PC-9 (cell line): ENCODE results near the gene TRABD2A. TPM values are rescaled to one million over a fixed set of nuclear protein-coding genes. Genes with fewer than 3 reads are reported as not detected.

Experiments
- BruUV-seq: library from RNA; stranded (reverse); fragments of 400-500 nt; replicated peaks from 2 replicates; lab custom pipeline; 2021; lab: Mats Ljungman, UMichigan
- CTCF ChIA-PET: fragments of 300-600 bp; sonication (Branson Sonifier 250); formaldehyde crosslinking; loops from one replicate; lab custom pipeline; 2022; ENCODE audit warnings: antibody characterized with exemption; lab: Charles Lee
- POLR2A ChIA-PET: fragments of 300-600 bp; sonication (Branson Sonifier 250); formaldehyde crosslinking; loops from one replicate; lab custom pipeline; 2022; ENCODE audit warnings: antibody characterized with exemption; ENCODE audit not compliant: unreplicated experiment; lab: Charles Lee
- DNase-seq, 2 experiments: peaks; one replicate each; pipeline versions ENCODE4 v3.0.0 to v3.0.0-alpha.2; 2015 to 2022; ENCODE audit warnings: mixed read lengths in 1 of 2
- H2AFZ ChIP-seq: fragments of 200-600 bp; sonication (generic); 2 replicates; pipeline ENCODE4 v1.8.1; 2017; ENCODE audit warnings: antibody characterized with exemption
- H3F3A ChIP-seq: fragments of 200-600 bp; sonication (generic); 2 replicates; pipeline ENCODE4 v1.8.1; 2017; ENCODE audit warnings: antibody characterized with exemption, mild to moderate bottlenecking, low read depth; ENCODE audit not compliant: insufficient read depth
- H3K27ac ChIP-seq: fragments of 200-600 bp; sonication (generic); 2 replicates; pipeline ENCODE4 v1.6.1; 2016; ENCODE audit warnings: mixed run types
- H3K27me3 ChIP-seq: fragments of 200-600 bp; sonication (generic); 2 replicates; pipeline ENCODE4 v1.6.1; 2016; ENCODE audit warnings: low read depth, mixed run types; ENCODE audit not compliant: insufficient read depth
- H3K36me3 ChIP-seq: fragments of 200-600 bp; sonication (generic); 2 replicates; pipeline ENCODE4 v1.6.1; 2016; ENCODE audit warnings: low read depth, mixed run types
- H3K4me1 ChIP-seq: fragments of 200-600 bp; sonication (generic); replicated peaks from 2 replicates; pipeline ENCODE4 v1.6.1; 2016; ENCODE audit warnings: mixed run types; ENCODE audit not compliant: insufficient read depth
- H3K4me2 ChIP-seq: fragments of 200-600 bp; sonication (generic); 2 replicates; pipeline ENCODE4 v1.6.1; 2017; ENCODE audit warnings: mixed run types
- H3K4me3 ChIP-seq: fragments of 200-600 bp; sonication (generic); 2 replicates; pipeline ENCODE4 v1.6.1; 2016; ENCODE audit warnings: mixed run types
- H3K79me2 ChIP-seq: fragments of 200-600 bp; sonication (generic); 2 replicates; pipeline ENCODE4 v1.6.1; 2017; ENCODE audit warnings: low read depth, mixed run types
- H3K9me2 ChIP-seq: fragments of 200-600 bp; sonication (generic); 2 replicates; pipeline ENCODE4 v1.8.1; 2017; ENCODE audit warnings: mild to moderate bottlenecking; ENCODE audit not compliant: insufficient read depth
- H3K9me3 ChIP-seq: fragments of 200-600 bp; sonication (generic); 2 replicates; pipeline ENCODE4 v1.8.1; 2016; ENCODE audit warnings: low read depth; ENCODE audit not compliant: insufficient read depth
- H4K20me1 ChIP-seq: fragments of 200-600 bp; sonication (generic); 2 replicates; pipeline ENCODE4 v1.8.1; 2017; ENCODE audit not compliant: insufficient read depth
- EZH2 ChIP-seq: fragments of 200-600 bp; sonication (generic); IDR thresholded peaks from 2 replicates; pipeline ENCODE4 v1.8.0; 2017; ENCODE audit warnings: antibody characterized with exemption, low read depth
- intact Hi-C: fragments of 100-400 bp; cut with micrococcal nuclease; formaldehyde crosslinking; loops from one replicate; pipeline ENCODE4 v1.10.0; 2022; ENCODE audit not compliant: unreplicated experiment
- total RNA-seq: library from RNA; stranded (reverse); gene quantifications from 2 replicates; pipeline ENCODE4 v1.2.3, GENCODE V29; 2021
- TF ChIP-seq, protein P1 (sequence below): fragments of 200-600 bp; sonication (generic); conservative IDR thresholded peaks from 2 replicates; pipeline ENCODE4 v1.6.1; 2017; ENCODE audit warnings: mixed run types, antibody characterized with exemption, mild to moderate bottlenecking, moderate library complexity

Gene TRABD2A
- total RNA-seq, 1 experiment from 2014 or later, result 2.2 TPM

DNA sequence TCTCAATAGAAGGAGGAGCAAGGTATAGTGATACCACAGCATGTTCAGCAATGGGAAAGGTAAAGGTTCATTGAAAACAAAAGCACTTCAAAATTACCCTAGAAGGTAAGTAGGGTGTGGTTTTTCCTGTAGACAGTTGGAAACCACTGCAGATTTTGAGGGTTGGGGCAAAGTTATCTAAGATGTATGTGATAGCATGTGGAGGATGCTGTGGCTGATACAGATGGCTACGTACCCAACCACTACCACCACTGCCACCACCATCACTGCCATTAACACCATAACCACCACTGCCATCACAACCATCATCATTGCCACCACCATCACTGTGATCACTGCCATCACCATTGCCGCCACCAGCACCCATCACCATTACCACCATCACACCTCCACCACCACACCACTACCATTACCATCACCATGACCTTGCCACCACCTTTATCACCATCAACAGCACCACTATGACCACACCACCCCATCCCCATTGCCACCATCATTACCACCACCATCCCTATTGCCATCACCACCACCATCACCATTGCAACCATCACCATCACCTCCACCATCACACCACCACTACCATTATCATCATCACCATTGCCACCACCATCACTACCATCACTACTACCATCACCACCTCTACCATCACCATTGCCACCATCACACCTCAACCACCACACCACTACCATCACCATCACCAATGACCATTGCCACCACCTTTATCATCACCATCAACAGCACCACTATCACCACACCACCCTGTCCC lies 28.2 kb upstream of the TRABD2A start:
- no peak overlapping the region for H3K4me3 ChIP-seq
- POLR2A ChIA-PET, result no interaction called here
- DNase-seq, result no peak
- TF ChIP-seq EZH2, result no peak
- TF ChIP-seq, protein P1, sequence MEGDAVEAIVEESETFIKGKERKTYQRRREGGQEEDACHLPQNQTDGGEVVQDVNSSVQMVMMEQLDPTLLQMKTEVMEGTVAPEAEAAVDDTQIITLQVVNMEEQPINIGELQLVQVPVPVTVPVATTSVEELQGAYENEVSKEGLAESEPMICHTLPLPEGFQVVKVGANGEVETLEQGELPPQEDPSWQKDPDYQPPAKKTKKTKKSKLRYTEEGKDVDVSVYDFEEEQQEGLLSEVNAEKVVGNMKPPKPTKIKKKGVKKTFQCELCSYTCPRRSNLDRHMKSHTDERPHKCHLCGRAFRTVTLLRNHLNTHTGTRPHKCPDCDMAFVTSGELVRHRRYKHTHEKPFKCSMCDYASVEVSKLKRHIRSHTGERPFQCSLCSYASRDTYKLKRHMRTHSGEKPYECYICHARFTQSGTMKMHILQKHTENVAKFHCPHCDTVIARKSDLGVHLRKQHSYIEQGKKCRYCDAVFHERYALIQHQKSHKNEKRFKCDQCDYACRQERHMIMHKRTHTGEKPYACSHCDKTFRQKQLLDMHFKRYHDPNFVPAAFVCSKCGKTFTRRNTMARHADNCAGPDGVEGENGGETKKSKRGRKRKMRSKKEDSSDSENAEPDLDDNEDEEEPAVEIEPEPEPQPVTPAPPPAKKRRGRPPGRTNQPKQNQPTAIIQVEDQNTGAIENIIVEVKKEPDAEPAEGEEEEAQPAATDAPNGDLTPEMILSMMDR, result no peak
- H3K36me3 ChIP-seq, result no peaks in the 10 kb centered on the region
- peaks cover 6% of the 10 kb centered on the region; the same call in 1 of the 2 replicates for H3K9me3 ChIP-seq
- H2AFZ ChIP-seq, result no peak overlapping the region
- CTCF ChIA-PET, result no interaction called here
- no peak overlapping the region for H3K27ac ChIP-seq
- 0 out of 2 replicates have a peak, but pooled peaks cover 3% of the 10 kb centered on the region for H3K27me3 ChIP-seq
- intact Hi-C loops, result loop anchor here (5.0 kb wide), 1 partner anchor 443 kb away; the partner anchor contains the start of genes ELMOD3 and RETSAT
- peaks cover 20% of the 10 kb centered on the region for H3F3A ChIP-seq
- peaks cover 18% of the 10 kb centered on the region for H3K79me2 ChIP-seq
- no peak overlapping the region for H3K4me2 ChIP-seq
- no TSS peak for BruUV-seq
- H3K9me2 ChIP-seq, result no peaks in the 10 kb centered on the region
- H4K20me1 ChIP-seq, result no peaks in the 10 kb centered on the region
- peaks cover 21% of the 10 kb centered on the region for H3K4me1 ChIP-seq

DNA sequence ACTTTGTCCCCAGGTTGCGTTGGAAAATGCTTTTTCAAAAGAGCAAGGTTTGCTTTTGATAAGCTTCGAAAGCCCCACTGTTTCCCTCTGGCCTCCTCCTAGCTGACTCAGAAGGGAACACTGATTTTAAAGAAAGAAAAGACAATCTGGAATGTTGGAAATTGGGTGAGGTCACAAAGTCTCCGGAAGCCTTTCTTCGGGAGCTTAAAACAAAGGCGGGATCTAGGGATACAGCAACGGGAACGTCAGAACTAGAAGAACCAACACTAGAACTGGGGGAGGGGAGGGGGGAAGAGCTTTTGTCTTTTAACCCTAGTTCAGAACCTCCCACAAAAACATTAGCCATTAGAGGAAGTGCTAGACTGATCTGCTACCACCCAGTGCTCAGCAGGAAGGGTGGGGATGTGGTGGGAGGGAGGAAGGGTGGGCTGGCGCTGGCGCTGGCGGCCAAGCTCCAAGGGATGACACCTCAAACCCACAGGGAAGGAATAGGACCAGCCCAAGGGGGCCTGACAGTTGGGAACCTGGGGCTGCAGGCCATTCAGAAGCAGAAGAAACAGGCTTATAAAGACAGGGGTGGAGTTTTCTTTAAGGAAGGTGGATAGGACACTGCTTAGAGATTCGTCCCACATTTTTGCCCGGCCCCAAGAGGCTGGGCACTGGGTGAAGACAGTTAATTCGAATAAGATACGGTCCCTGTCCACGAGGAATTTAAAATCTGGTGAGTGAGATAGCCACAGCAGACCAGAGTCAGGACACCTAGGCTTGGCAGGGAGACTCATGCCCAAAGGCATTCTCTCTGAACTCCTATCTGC lies 26.2 kb upstream of the TRABD2A start:
- ChIA-PET CTCF (interaction anchor here (0.7 to 1.8 kb wide), 3 partner anchors 19 to 592 kb away, joined by 5 to 11 read pairs (median 7); no protein-coding TSS in a partner anchor), POLR2A (interaction anchor here (0.5 to 1.1 kb wide), 7 partner anchors 13 to 513 kb away, joined by 3 to 55 read pairs (median 11); no protein-coding TSS in a partner anchor)
- Histone ChIP-seq H3K36me3 (no peaks in the 10 kb centered on the region), H3K27ac (peak overlapping the region; percentile 80), H3K4me2 (peak overlapping the region; percentile 96), H3K9me2 (no peaks in the 10 kb centered on the region), H3F3A (peaks cover 20% of the 10 kb centered on the region), H2AFZ (peak overlapping the region; percentile 85; the same call in 1 of the 2 replicates), H3K27me3 (0 out of 2 replicates have a peak, but pooled peaks cover 3% of the 10 kb centered on the region), H3K9me3 (peaks cover 6% of the 10 kb centered on the region; the same call in 1 of the 2 replicates), H3K4me3 (peak overlapping the region; percentile 97), H3K4me1 (peaks cover 21% of the 10 kb centered on the region), H4K20me1 (no peaks in the 10 kb centered on the region), H3K79me2 (peaks cover 18% of the 10 kb centered on the region)
- DNase-seq, result peak; percentile 64 to 78
- TF ChIP-seq, protein P1, result no peak
- TF ChIP-seq EZH2, result no peak
- BruUV-seq, result no TSS peak
- intact Hi-C loops, result loop anchor here (1.0 to 5.0 kb wide), 4 partner anchors 13 to 445 kb away; partner anchors contain the start of genes ELMOD3, KCMF1 and RETSAT
